Spleen (tissue), 11 donors: Measurements from ENCODE around the gene KIF7. TPM values are rescaled to one million over a fixed set of nuclear protein-coding genes. Genes with fewer than 3 reads are reported as not detected.
A peak's percentile ranks its signal among the peaks of the same experiment; 100 is the strongest.

ENCODE experiments used
- DNase-seq: peaks from one replicate; pipeline ENCODE4 v3.0.0-alpha.2; 2020
- H3K27ac ChIP-seq, 8 donors: fragments of 200-600 bp; sonication (generic) in 7 of 8; 1 replicate in 4 of 8; 2 replicates in 4 of 8; pipeline versions ENCODE4 v1.5.0 to v1.8.0; 2016 to 2021; ENCODE audit warnings: inconsistent platforms in 4 of 8, mild to moderate bottlenecking in 4 of 8, moderate library complexity in 1 of 8
- H3K27me3 ChIP-seq, 7 donors: fragments of 200-600 bp; sonication (generic) in 6 of 7; replicated peaks in 1 of 7; 1 replicate in 4 of 7; 2 replicates in 3 of 7; pipeline versions ENCODE4 v1.5.0 to v1.8.0; 2016 to 2021; ENCODE audit warnings: inconsistent platforms in 3 of 7, mild to moderate bottlenecking in 1 of 7
- H3K36me3 ChIP-seq, 6 donors: fragments of 200-600 bp; sonication (generic) in 5 of 6; 1 replicate in 4 of 6; 2 replicates in 2 of 6; pipeline versions ENCODE4 v1.5.0 to v1.8.0; 2016 to 2021; ENCODE audit warnings: inconsistent platforms in 2 of 6
- H3K4me1 ChIP-seq, 6 donors: fragments of 200-600 bp; sonication (generic) in 5 of 6; 1 replicate in 3 of 6; 2 replicates in 3 of 6; pipeline versions ENCODE4 v1.5.0 to v1.8.0; 2016 to 2021; ENCODE audit warnings: inconsistent platforms in 3 of 6
- H3K4me3 ChIP-seq, 8 donors: fragments of 200-600 bp; sonication (generic) in 7 of 8; 1 replicate in 4 of 8; 2 replicates in 4 of 8; pipeline versions ENCODE4 v1.5.0 to v1.8.0; 2016 to 2021; ENCODE audit warnings: inconsistent platforms in 4 of 8, mild to moderate bottlenecking in 4 of 8, moderate library complexity in 2 of 8
- H3K9me3 ChIP-seq, 8 donors: fragments of 200-600 bp; sonication (generic) in 7 of 8; 1 replicate in 4 of 8; 2 replicates in 4 of 8; pipeline versions ENCODE4 v1.5.0 to v1.8.0; 2016 to 2021; ENCODE audit warnings: inconsistent platforms in 4 of 8
- CTCF ChIP-seq, 11 experiments: fragments of 200-600 bp in 7 of 11; fragments of 450-650 bp in 4 of 11; sonication (generic) in 4 of 11; IDR thresholded peaks in 8 of 11; conservative IDR thresholded peaks in 3 of 11; 1 replicate in 7 of 11; 2 replicates in 4 of 11; pipeline versions ENCODE4 v1.4.0 to v1.8.0; 2016 to 2021; ENCODE audit warnings: antibody characterized with exemption in 11 of 11, inconsistent platforms in 4 of 11, mild to moderate bottlenecking in 1 of 11
- POLR2A ChIP-seq, 3 donors: fragments of 450-650 bp; IDR thresholded peaks; one replicate each; pipeline ENCODE4 v1.5.1; 2017; ENCODE audit warnings: antibody characterized with exemption in 3 of 3, mild to moderate bottlenecking in 1 of 3
- POLR2AphosphoS5 ChIP-seq, 3 donors: sonication (generic); formaldehyde crosslinking; IDR thresholded peaks; one replicate each; pipeline ENCODE4 v1.5.1; 2017; ENCODE audit warnings: antibody characterized with exemption in 3 of 3
- WGBS, 5 donors: extraction: QIAGEN DNeasy Blood & Tissue Kit in 3 of 5; methylation state at CpG; one replicate each; pipeline versions ENCODE4 v1.1.5 to v1.1.7; 2013 to 2018; 5-methylcytosine and 5-hydroxymethylcytosine counted together
- intact Hi-C: fragments of 100-400 bp; cut with DNase I; formaldehyde crosslinking; loops from one replicate; pipeline ENCODE4 v1.15.0; 2023; ENCODE audit warnings: low total_unique reads
- polyA plus RNA-seq, 3 donors: library from polyadenylated mRNA; stranded (reverse); fragments of 200-250 nt; gene quantifications; one replicate each; pipeline ENCODE4 v1.2.1, GENCODE V29; 2013
- total RNA-seq, 7 donors: library from RNA; depleted of rRNA in 3 of 7; stranded (reverse); fragments of >200 nt in 3 of 7; fragmentation: NEBNext Ultra II Directional in 4 of 7; extraction: Animal tissue kit (Norgen Biotek cat#: 25700) in 4 of 7; gene quantifications; one replicate each; pipeline versions ENCODE4 v1.1.0 to v1.2.1, GENCODE V29; 2016 to 2021
- donor health status: healthy with polysubstance abuse.
- donor health status: DM: no; HTN: no; CAD: no; lungs with moderate emphysema.
- donor health status: DM: no; HTN: no; CAD: no.
- donor health status: Bipolar disorder and iron deficiency.
- donor health status: healthy.
- donor health status: DM: no; HTN: no; CAD: no.
- donor health status: DM: yes; HTN: yes; CAD: no.

KIF7 gene
- total and polyA plus RNA-seq, 10 donors, result 1.1 to 3.9 (median 2.3) TPM

- intact Hi-C loops, result no loop called here
- H3K27ac ChIP-seq, result peak within 1 kb of the TSS in 1 of 8 donors; percentile 11
- H3K36me3 ChIP-seq, result peaks cover 0 to 19% (median 2%) of the 10 kb centered on the region in 6 donors
- no peaks in the 10 kb centered on the region for H3K4me1 ChIP-seq
- 85 to 95% (median 93%) methylated on average over 2 of the region's 2 CpGs for WGBS, 5 donors
- H3K27me3 ChIP-seq, result no peaks in the 10 kb centered on the region
- TF ChIP-seq CTCF (IDR thresholded peaks at IDR 0.05 in 8 of 11, conservative IDR thresholded peaks at IDR 0.05 in 3 of 11), result no peak
- TF ChIP-seq POLR2AphosphoS5 (IDR thresholded peaks at IDR 0.05), result no peak
- no peak for TF ChIP-seq POLR2A (IDR thresholded peaks at IDR 0.05)
- DNase-seq, result no peak
- no peak within 1 kb of the TSS for H3K4me3 ChIP-seq
- no peaks in the 10 kb centered on the region for H3K9me3 ChIP-seq
These were observed 23.9 kb upstream of the KIF7 start, which contains the start of gene PLIN1 for GRCh38 chr15:89679212-89679611. TSS of gene PLIN1 (minus strand) at chr15:89679367. CDS start at chr15:89677489, 1,878 bp downstream.

- TF ChIP-seq POLR2A (IDR thresholded peaks at IDR 0.05), result no peak
- TF ChIP-seq POLR2AphosphoS5 (IDR thresholded peaks at IDR 0.05), result no peak
- TF ChIP-seq CTCF (IDR thresholded peaks at IDR 0.05 in 8 of 11, conservative IDR thresholded peaks at IDR 0.05 in 3 of 11), result no peak
- Histone ChIP-seq H3K36me3 (peaks cover 0 to under 1% (median 0%) of the 10 kb centered on the region in 6 donors), H3K27ac (no peak overlapping the region), H3K4me1 (no peaks in the 10 kb centered on the region), H3K4me3 (no peak overlapping the region), H3K27me3 (no peaks in the 10 kb centered on the region), H3K9me3 (no peaks in the 10 kb centered on the region)
- 82 to 92% (median 88%) methylated on average over 1 of the region's 1 CpG for WGBS, 5 donors
- no peak for DNase-seq
- intact Hi-C loops, result no loop called here
These were observed 22.1 kb upstream of the KIF7 start for GRCh38 chr15:89677381-89677780.

- no peaks in the 10 kb centered on the region for H3K9me3 ChIP-seq
- TF ChIP-seq CTCF (IDR thresholded peaks at IDR 0.05 in 8 of 11, conservative IDR thresholded peaks at IDR 0.05 in 3 of 11), result no peak
- TF ChIP-seq POLR2AphosphoS5 (IDR thresholded peaks at IDR 0.05), result no peak
- TF ChIP-seq POLR2A (IDR thresholded peaks at IDR 0.05), result no peak
- no peak overlapping the region for H3K4me3 ChIP-seq
- no peaks in the 10 kb centered on the region for H3K36me3 ChIP-seq
- H3K4me1 ChIP-seq, result no peaks in the 10 kb centered on the region
- H3K27me3 ChIP-seq, result no peaks in the 10 kb centered on the region
- intact Hi-C loops, result no loop called here
- no peak overlapping the region for H3K27ac ChIP-seq
- DNase-seq, result no peak
- WGBS, 5 donors, result 66 to 82% (median 74%) methylated on average over 6 of the region's 6 CpGs
These were observed 20.3 kb upstream of the KIF7 start for GRCh38 chr15:89675606-89676005.

- Histone ChIP-seq H3K36me3 (no peaks in the 10 kb centered on the region), H3K4me3 (no peak overlapping the region), H3K4me1 (no peaks in the 10 kb centered on the region), H3K27ac (no peak overlapping the region), H3K27me3 (no peaks in the 10 kb centered on the region), H3K9me3 (no peaks in the 10 kb centered on the region)
- intact Hi-C loops, result no loop called here
- no peak for DNase-seq
- 75 to 82% (median 79%) methylated on average over 4 of the region's 4 CpGs for WGBS, 5 donors
- no peak for TF ChIP-seq CTCF (IDR thresholded peaks at IDR 0.05 in 8 of 11, conservative IDR thresholded peaks at IDR 0.05 in 3 of 11)
- no peak for TF ChIP-seq POLR2A (IDR thresholded peaks at IDR 0.05)
- no peak for TF ChIP-seq POLR2AphosphoS5 (IDR thresholded peaks at IDR 0.05)
These were observed 19.3 kb upstream of the KIF7 start for GRCh38 chr15:89674526-89674925.
